ENCODE measurements around the gene SIDT1.

GRCh38 chr3:113668015-113668414 is 135.7 kb downstream of the SIDT1 start:
- no peak for TF ChIP-seq CTCF (IDR thresholded peaks at IDR 0.05; ENCODE audit: insufficient read depth, low read length, poor library complexity, severe bottlenecking)
- no peak for TF ChIP-seq EZH2phosphoT487 (conservative IDR thresholded peaks at IDR 0.05; ENCODE audit: low read length)

All from SU-DHL-6 (cell line).